ENCODE data around the gene PARP3. TPM values are rescaled to one million over a fixed set of nuclear protein-coding genes. Genes with fewer than 3 reads are reported as not detected.

PARP3 gene
- total and polyA plus RNA-seq, 2 of the 8 experiments (the other 6 are each of a cell fraction or from before 2014, with no cell fraction given) = 1.3 to 1.6 TPM

GRCh38 chr3:51948016-51948580 lies 5.9 kb downstream of the PARP3 start:
- Histone ChIP-seq H4K91ac (replicated peaks; ENCODE audit: insufficient read length, low read length) (no peak overlapping the region), H3K4ac (replicated peaks; ENCODE audit: insufficient read length, low read depth, low read length) (no peak overlapping the region)
- CTCF ChIA-PET (ENCODE audit: partially characterized antibody) = interaction anchor here (1.0 to 2.2 kb wide), 3 partner anchors 9 to 105 kb away, joined by 4 to 9 read pairs (median 8); partner anchors contain the start of gene ABHD14B
- no peak for TF ChIP-seq CHD2 (IDR thresholded peaks at IDR 0.05; ENCODE audit: low read length)
- TF ChIP-seq KDM4A (IDR thresholded peaks at IDR 0.05; ENCODE audit: low read depth, low read length, severe bottlenecking) = no peak
- no peak for TF ChIP-seq RNF2 (IDR thresholded peaks at IDR 0.05; ENCODE audit: borderline replicate concordance, low read depth, low read length, missing control alignments, poor library complexity, severe bottlenecking)
- TF ChIP-seq POLR2A (IDR thresholded peaks at IDR 0.05; ENCODE audit: control extremely low read depth in 1 of 2, low read depth in 2 of 2, low read length in 2 of 2) = no peak
- no peak for TF ChIP-seq E2F6 (IDR thresholded peaks at IDR 0.05)
- no peak for TF ChIP-seq SUZ12 (IDR thresholded peaks at IDR 0.05; ENCODE audit: low read length)
- no peak for TF ChIP-seq CBX8 (IDR thresholded peaks at IDR 0.05; ENCODE audit: borderline replicate concordance, low read depth, low read length)
- TF ChIP-seq HDAC2 (IDR thresholded peaks at IDR 0.05; ENCODE audit: borderline replicate concordance in 1 of 2, low read depth in 2 of 2, low read length in 2 of 2) = no peak
- no peak for TF ChIP-seq JUN (IDR thresholded peaks at IDR 0.05; ENCODE audit: low read depth, low read length)
- TF ChIP-seq SAP30 (IDR thresholded peaks at IDR 0.05; ENCODE audit: insufficient read depth, insufficient replicate concordance, low read length) = no peak
- no peak for TF ChIP-seq NRF1 (IDR thresholded peaks at IDR 0.05; ENCODE audit: low read depth, low read length)
- no peak for TF ChIP-seq RBBP5 (IDR thresholded peaks at IDR 0.05; ENCODE audit: borderline replicate concordance, low read depth, low read length)

More at GRCh38 chr3:51948016-51948580, 5.9 kb downstream of the PARP3 start:
- no peak overlapping the region for H3K23ac ChIP-seq (ENCODE audit: insufficient read length)
- no peak overlapping the region for H2BK120ac ChIP-seq (replicated peaks; ENCODE audit: low read depth, low read length)
- H2AK5ac ChIP-seq (ENCODE audit: low read depth, low read length) = no peak overlapping the region
- no peak for DNase-seq (ENCODE audit: low read depth in 1 of 2, low spot score in 2 of 2)
- H2AFZ ChIP-seq (ENCODE audit: low read length) = no peak overlapping the region
- POLR2A ChIA-PET (ENCODE audit: partially characterized antibody) = interaction anchor here (0.6 to 15.7 kb wide), 4 partner anchors 10 to 45 kb away, joined by 3 to 148 read pairs (median 67); partner anchors contain the start of genes ABHD14B, PCBP4 and RPL29
- H2BK15ac ChIP-seq (ENCODE audit: low read length) = no peak overlapping the region
- no peak overlapping the region for H3K14ac ChIP-seq (ENCODE audit: insufficient read length)
- H3K4me1 ChIP-seq (replicated peaks in 1 of 4; ENCODE audit: control insufficient read depth in 3 of 4, insufficient read depth in 4 of 4, low read length in 3 of 4) = no peaks in the 10 kb centered on the region
- no peak overlapping the region for H2BK12ac ChIP-seq (ENCODE audit: low read depth, low read length)
- H3K27ac ChIP-seq (ENCODE audit: low read depth, low read length) = no peak overlapping the region
- peaks cover 0 to 10% (median 5%) of the 10 kb centered on the region in 4 experiments; a peak in 6 of 7 replicates for H3K27me3 ChIP-seq (replicated peaks in 1 of 4; ENCODE audit: control insufficient read depth in 3 of 4, extremely low read depth in 1 of 4, insufficient read depth in 3 of 4, low read length in 3 of 4)
- H3K9ac ChIP-seq (replicated peaks in 1 of 4; ENCODE audit: extremely low read depth in 1 of 4, low read depth in 3 of 4, low read length in 3 of 4) = no peak overlapping the region
- no peak overlapping the region for H4K8ac ChIP-seq (ENCODE audit: extremely low read depth, insufficient read depth, low read length)
- H2BK5ac ChIP-seq (ENCODE audit: low read depth, low read length) = no peak overlapping the region
- no peaks in the 10 kb centered on the region for H4K20me1 ChIP-seq (replicated peaks in 1 of 2; ENCODE audit: control insufficient read depth in 1 of 2, insufficient read depth in 2 of 2, low read length in 2 of 2)
- H2BK20ac ChIP-seq (ENCODE audit: low read length) = no peak overlapping the region
- no peak for FAIRE-seq
- H3K79me2 ChIP-seq (ENCODE audit: control insufficient read depth in 1 of 2, insufficient read depth in 2 of 2, low read length in 2 of 2) = no peaks in the 10 kb centered on the region
- H3K36me3 ChIP-seq (ENCODE audit: control insufficient read depth in 2 of 4, insufficient read depth in 4 of 4, low read length in 3 of 4) = no peaks in the 10 kb centered on the region
- H3K79me1 ChIP-seq (ENCODE audit: low read depth, low read length) = no peaks in the 10 kb centered on the region
- no peak overlapping the region for H3K18ac ChIP-seq (ENCODE audit: extremely low read depth, low read length)
- H3K4me3 ChIP-seq (ENCODE audit: extremely low read depth in 1 of 4, insufficient read depth in 2 of 4, low read depth in 3 of 4, low read length in 4 of 4) = no peak overlapping the region
- H4K5ac ChIP-seq (ENCODE audit: insufficient read length, low read depth, low read length) = no peak overlapping the region
- no peak overlapping the region for H3K56ac ChIP-seq (replicated peaks; ENCODE audit: insufficient read length, low read depth, low read length)
- H3K23me2 ChIP-seq (ENCODE audit: low read depth, low read length) = no peaks in the 10 kb centered on the region
- no peak overlapping the region for H3K4me2 ChIP-seq (ENCODE audit: insufficient read depth in 1 of 2, low read depth in 2 of 2, low read length in 2 of 2)
- H3K9me3 ChIP-seq (ENCODE audit: insufficient read depth in 2 of 2, low read depth in 1 of 2, low read length in 1 of 2) = no peaks in the 10 kb centered on the region
- 86% methylated on average over 10 of the region's 10 CpGs; no CpG with 5 or more reads in 1 of the 2 experiments for WGBS, 2 experiments (ENCODE audit: extremely low coverage in 1 of 2, insufficient coverage in 1 of 2, insufficient read length in 1 of 2, insufficient replicate concordance in 2 of 2, low coverage in 1 of 2, low lambda C conversion rate in 2 of 2, missing lambda C conversion rate in 1 of 2)
